ENCODE measurements around the gene SMIM27. TPM values are rescaled to one million over a fixed set of nuclear protein-coding genes. Genes with fewer than 3 reads are reported as not detected.
"Not testable (repeated sequence)": the region's sequence is repeated elsewhere in the genome, so short reads cannot be mapped to it uniquely, and the experiment has no call there.

The SMIM27 gene
- 0.16 and 2.0 TPM in 2 replicates for total RNA-seq (2014; rRNA removed; shearing (Covaris generic))

- no peaks in the 10 kb centered on the region for H3K27me3 ChIP-seq (replicated peaks)
- DNase-seq (ENCODE audit: low read depth in 1 of 2, low spot score in 2 of 2): peak; percentile 76 to 87
- H3K4me1 ChIP-seq (replicated peaks): no peaks in the 10 kb centered on the region; the same call in 1 of the 2 replicates
These were observed at the start of gene SMIM27, which contains the start of gene TOPORS for GRCh38 chr9:32552172-32552872. TSS of gene SMIM27 (plus strand) at chr9:32552327. CDS start at chr9:32552435, 108 bp downstream. TSS of gene TOPORS (minus strand) at chr9:32552586. CDS start at chr9:32552436, 150 bp downstream.

GRCh38 chr9:32502464-32502863, 49.7 kb upstream of the SMIM27 start:
- no peak overlapping the region for H3K4me3 ChIP-seq
- no peaks in the 10 kb centered on the region for H3K27me3 ChIP-seq (replicated peaks)
- H3K36me3 ChIP-seq: no peaks in the 10 kb centered on the region
- H3K4me1 ChIP-seq (replicated peaks): no peaks in the 10 kb centered on the region
- no peaks in the 10 kb centered on the region for H3K9me3 ChIP-seq (replicated peaks)
- DNase-seq (ENCODE audit: low read depth in 1 of 2, low spot score in 2 of 2): peak in 1 of 2 experiments; percentile 34
- no peak overlapping the region for H3K27ac ChIP-seq

More at GRCh38 chr9:32552172-32552872, at the start of gene SMIM27, which contains the start of gene TOPORS:
- Histone ChIP-seq H3K9me3 (replicated peaks) (no peaks in the 10 kb centered on the region), H3K4me3 (peak within 1 kb of the TSS; percentile 73), H3K27ac (peak within 1 kb of the TSS; percentile 93), H3K36me3 (peaks cover 7% of the 10 kb centered on the region; the same call in 1 of the 2 replicates)

DNA sequence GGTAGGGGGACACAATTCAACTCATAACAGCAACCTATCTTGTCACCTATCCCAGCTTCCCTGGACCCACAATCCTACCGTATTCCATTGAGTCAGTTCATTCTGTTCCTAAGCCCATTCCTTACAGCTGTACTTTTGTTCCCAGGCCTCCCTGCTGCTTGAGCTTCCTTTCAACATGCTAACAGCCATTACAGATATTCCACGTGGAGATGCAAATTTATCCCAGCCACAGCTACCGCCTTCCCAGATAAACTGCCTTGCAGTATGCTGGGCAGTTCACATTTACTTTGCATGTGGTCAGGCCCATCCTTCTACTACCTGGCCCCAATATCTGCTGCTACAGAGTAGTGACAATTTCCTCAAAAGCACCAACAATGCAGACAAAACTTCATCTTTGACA, 49.1 kb upstream of the SMIM27 start:
- H3K9me3 ChIP-seq (replicated peaks): no peaks in the 10 kb centered on the region
- H3K4me1 ChIP-seq (replicated peaks): no peaks in the 10 kb centered on the region
- H3K27me3 ChIP-seq (replicated peaks): no peaks in the 10 kb centered on the region
- H3K36me3 ChIP-seq: no peaks in the 10 kb centered on the region
- no peak overlapping the region for H3K27ac ChIP-seq
- H3K4me3 ChIP-seq: no peak overlapping the region
- DNase-seq (ENCODE audit: low read depth in 1 of 2, low spot score in 2 of 2): no peak

- Histone ChIP-seq H3K4me1 (replicated peaks) (no peaks in the 10 kb centered on the region), H3K27ac (no peak overlapping the region), H3K4me3 (no peak overlapping the region), H3K9me3 (replicated peaks) (no peaks in the 10 kb centered on the region), H3K36me3 (no peaks in the 10 kb centered on the region), H3K27me3 (replicated peaks) (no peaks in the 10 kb centered on the region)
- DNase-seq (ENCODE audit: low read depth in 1 of 2, low spot score in 2 of 2): no peak
These were observed 43.4 kb upstream of the SMIM27 start for GRCh38 chr9:32508728-32509127.

GRCh38 chr9:32516241-32516640, 35.9 kb upstream of the SMIM27 start:
- Histone ChIP-seq H3K27ac (no peak overlapping the region), H3K27me3 (replicated peaks) (no peaks in the 10 kb centered on the region), H3K4me3 (no peak overlapping the region), H3K9me3 (replicated peaks) (no peaks in the 10 kb centered on the region), H3K4me1 (replicated peaks) (no peaks in the 10 kb centered on the region), H3K36me3 (no peaks in the 10 kb centered on the region)
- DNase-seq (ENCODE audit: low read depth in 1 of 2, low spot score in 2 of 2): no peak

DNA sequence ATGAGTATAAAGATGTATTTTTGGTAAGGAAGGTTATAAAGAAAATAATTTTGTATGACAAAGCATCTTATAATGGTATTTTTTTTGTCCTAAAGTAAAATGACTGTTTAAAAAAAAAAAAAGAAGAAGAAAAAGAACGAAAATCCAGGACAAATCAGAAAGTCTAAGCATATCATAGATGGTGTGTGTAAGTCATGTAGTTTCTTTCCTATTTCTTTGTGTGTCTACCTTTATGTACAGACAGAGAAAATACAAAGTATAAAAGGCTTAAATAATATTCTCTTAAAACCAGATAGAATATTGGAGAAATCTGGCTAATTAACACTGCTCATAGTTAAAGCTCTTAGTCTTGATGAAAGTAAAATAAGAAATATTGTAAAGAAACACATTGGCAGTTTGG, 33.9 kb upstream of the SMIM27 start:
- Histone ChIP-seq H3K27ac (no peak overlapping the region), H3K4me1 (replicated peaks) (no peaks in the 10 kb centered on the region), H3K9me3 (replicated peaks) (no peaks in the 10 kb centered on the region), H3K4me3 (no peak overlapping the region), H3K27me3 (replicated peaks) (no peaks in the 10 kb centered on the region), H3K36me3 (no peaks in the 10 kb centered on the region)
- no peak for DNase-seq (ENCODE audit: low read depth in 1 of 2, low spot score in 2 of 2)

- Histone ChIP-seq H3K4me3 (no peak overlapping the region), H3K27ac (no peak overlapping the region), H3K36me3 (no peaks in the 10 kb centered on the region), H3K4me1 (replicated peaks) (peaks cover 5% of the 10 kb centered on the region; the same call in 1 of the 2 replicates), H3K27me3 (replicated peaks) (no peaks in the 10 kb centered on the region), H3K9me3 (replicated peaks) (no peaks in the 10 kb centered on the region)
- DNase-seq (ENCODE audit: low read depth in 1 of 2, low spot score in 2 of 2): no peak
These were observed 28.2 kb upstream of the SMIM27 start for GRCh38 chr9:32523910-32524309.

DNA sequence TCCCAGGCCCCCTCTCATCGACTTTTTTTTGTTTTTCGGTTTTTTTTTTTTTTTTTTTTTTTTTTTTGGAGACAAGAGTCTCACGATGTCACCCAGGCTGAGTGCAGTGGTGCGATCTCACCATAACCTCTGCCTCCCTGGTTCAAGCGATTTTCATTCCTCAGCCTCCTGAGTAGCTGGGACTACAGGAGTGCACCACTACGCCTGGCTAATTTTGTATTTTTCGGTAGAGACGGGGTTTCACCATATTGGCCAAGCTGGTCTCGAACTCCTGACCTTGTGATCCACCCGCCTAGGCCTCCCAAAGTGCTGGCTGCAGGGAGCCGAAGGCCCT, 27.6 kb upstream of the SMIM27 start:
- H3K36me3 ChIP-seq; DNase-seq (ENCODE audit: low read depth in 1 of 2, low spot score in 2 of 2); H3K4me1 ChIP-seq (replicated peaks); H3K27ac ChIP-seq; H3K9me3 ChIP-seq (replicated peaks); H3K27me3 ChIP-seq (replicated peaks): not testable (repeated sequence)
- peak overlapping the region; percentile 48 for H3K4me3 ChIP-seq

GRCh38 chr9:32524892-32525708, 27.0 kb upstream of the SMIM27 start:
- Histone ChIP-seq H3K9me3 (replicated peaks) (no peaks in the 10 kb centered on the region), H3K4me1 (replicated peaks) (peaks cover 5% of the 10 kb centered on the region; the same call in 1 of the 2 replicates), H3K36me3 (no peaks in the 10 kb centered on the region), H3K27ac (no peak overlapping the region; the same call in 1 of the 2 replicates), H3K27me3 (replicated peaks) (no peaks in the 10 kb centered on the region), H3K4me3 (peak overlapping the region; percentile 48)
- peak; percentile 14 to 32 for DNase-seq (ENCODE audit: low read depth in 1 of 2, low spot score in 2 of 2)

GRCh38 chr9:32525709-32526030, 26.5 kb upstream of the SMIM27 start:
- H3K27ac ChIP-seq: peak overlapping the region; percentile 7; the same call in 1 of the 2 replicates
- H3K4me1 ChIP-seq (replicated peaks): peaks cover 5% of the 10 kb centered on the region; the same call in 1 of the 2 replicates
- DNase-seq (ENCODE audit: low read depth in 1 of 2, low spot score in 2 of 2): no peak
- H3K9me3 ChIP-seq (replicated peaks): no peaks in the 10 kb centered on the region
- peak overlapping the region; percentile 48 for H3K4me3 ChIP-seq
- H3K27me3 ChIP-seq (replicated peaks): no peaks in the 10 kb centered on the region
- H3K36me3 ChIP-seq: no peaks in the 10 kb centered on the region

DNA sequence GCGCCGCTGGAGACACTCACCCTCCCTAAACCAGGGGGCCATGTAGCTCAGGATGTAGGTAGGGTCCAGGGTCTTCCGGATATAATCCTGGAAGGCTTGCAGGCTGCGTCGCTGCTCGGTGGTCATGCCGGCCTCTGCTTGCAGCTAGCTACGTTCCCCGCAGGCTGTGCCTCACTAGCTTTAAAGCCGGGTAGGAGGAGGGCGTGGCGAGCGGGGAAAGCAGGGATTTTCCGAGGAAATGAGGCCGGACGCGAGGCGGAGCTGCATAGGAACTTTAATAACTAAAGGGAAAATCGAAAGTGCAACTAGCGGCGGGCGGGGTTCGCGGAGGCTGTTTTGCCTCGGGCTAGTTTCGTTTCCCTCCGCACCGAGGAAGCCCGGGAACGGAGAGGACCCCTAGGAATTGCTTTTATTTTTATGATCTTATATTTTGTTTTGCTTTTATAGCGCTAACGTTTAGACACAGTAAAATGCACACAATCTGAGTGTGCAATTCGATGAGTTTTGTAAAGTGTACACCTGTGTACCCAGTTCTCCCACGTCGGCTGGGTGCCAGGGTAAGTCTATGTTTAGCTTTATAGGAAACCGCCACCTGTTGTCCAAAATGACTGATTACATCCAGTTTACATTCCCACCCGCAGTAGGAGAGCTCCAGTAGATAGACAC, 26.0 kb upstream of the SMIM27 start, which contains the start of gene RIGI:
RIGI (minus strand) TSS at position 156 of the 666 bp plus-strand sequence; CDS start at position 126, 30 bp downstream.
- peak; percentile 84 to 85 for DNase-seq (ENCODE audit: low read depth in 1 of 2, low spot score in 2 of 2)
- H3K9me3 ChIP-seq (replicated peaks): no peaks in the 10 kb centered on the region

DNA sequence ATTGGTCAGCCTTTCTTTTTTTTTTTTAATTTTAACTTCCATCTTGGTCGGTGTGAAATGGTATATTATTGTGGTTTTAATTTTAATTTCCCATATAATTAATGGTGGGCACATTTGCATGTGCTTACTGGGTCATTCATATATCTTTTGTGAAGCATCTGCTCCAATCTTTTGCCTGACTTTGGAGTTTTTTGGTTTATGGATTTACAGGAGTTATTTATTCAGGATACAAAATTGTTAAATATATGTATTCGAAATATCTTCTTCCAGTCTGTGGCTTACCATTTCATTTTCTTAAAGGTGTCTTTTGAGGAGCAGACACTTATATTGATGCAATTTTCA, 25.4 kb upstream of the SMIM27 start:
- Histone ChIP-seq H3K4me1 (replicated peaks) (peaks cover 10% of the 10 kb centered on the region), H3K4me3 (peak overlapping the region; percentile 48), H3K27me3 (replicated peaks) (no peaks in the 10 kb centered on the region), H3K36me3 (no peaks in the 10 kb centered on the region), H3K9me3 (replicated peaks) (no peaks in the 10 kb centered on the region), H3K27ac (no peak overlapping the region)
- DNase-seq (ENCODE audit: low read depth in 1 of 2, low spot score in 2 of 2): no peak

More for the DNA sequence above, 26.0 kb upstream of the SMIM27 start, which contains the start of gene RIGI:
- Histone ChIP-seq H3K36me3 (no peaks in the 10 kb centered on the region), H3K27ac (peak within 1 kb of the TSS; percentile 7; the same call in 1 of the 2 replicates), H3K4me1 (replicated peaks) (peaks cover 5% of the 10 kb centered on the region; the same call in 1 of the 2 replicates), H3K4me3 (peak within 1 kb of the TSS; percentile 48), H3K27me3 (replicated peaks) (no peaks in the 10 kb centered on the region)

DNA sequence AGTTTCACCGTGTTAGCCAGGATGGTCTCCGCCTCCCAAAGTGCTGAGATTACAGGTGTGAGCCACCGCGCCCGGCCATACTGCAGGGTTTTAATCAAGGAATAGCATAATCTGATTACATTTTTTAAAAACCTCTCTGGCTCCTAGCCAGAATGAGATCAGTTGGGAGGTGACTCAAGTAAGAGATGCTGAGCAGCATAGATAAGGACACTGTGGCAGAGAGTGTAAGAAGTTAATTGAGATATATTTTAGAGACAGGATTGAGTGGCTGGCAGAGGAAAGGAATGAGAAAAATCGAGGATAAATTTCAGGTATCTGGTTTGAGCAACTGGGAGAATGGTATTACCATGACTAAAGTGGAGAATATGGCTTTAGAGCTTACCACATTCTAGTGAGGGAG, 18.8 kb upstream of the SMIM27 start:
- DNase-seq (ENCODE audit: low read depth in 1 of 2, low spot score in 2 of 2): no peak
- Histone ChIP-seq H3K27ac (no peak overlapping the region), H3K4me1 (replicated peaks) (peaks cover 5% of the 10 kb centered on the region; the same call in 1 of the 2 replicates), H3K4me3 (no peak overlapping the region), H3K9me3 (replicated peaks) (no peaks in the 10 kb centered on the region), H3K27me3 (replicated peaks) (no peaks in the 10 kb centered on the region), H3K36me3 (no peaks in the 10 kb centered on the region)

Data from SJSA1 (cell line).